Caco-2 (cell line): Measurements from ENCODE around the gene ATP6V1G3. TPM values are rescaled to one million over a fixed set of nuclear protein-coding genes. Genes with fewer than 3 reads are reported as not detected.

Experiments used
- BruUV-seq: library from RNA; stranded (reverse); fragments of 400-500 nt; replicated peaks from 2 replicates; lab custom pipeline; 2021; lab: Mats Ljungman, UMichigan
- CTCF ChIA-PET: fragments of 300-600 bp; sonication (Branson Sonifier 250); formaldehyde crosslinking; loops from one replicate; lab custom pipeline; 2022; ENCODE audit warnings: antibody characterized with exemption; lab: Charles Lee
- POLR2A ChIA-PET: fragments of 300-600 bp; sonication (Branson Sonifier 250); formaldehyde crosslinking; loops from one replicate; lab custom pipeline; 2022; ENCODE audit warnings: antibody characterized with exemption; lab: Charles Lee
- DNase-seq, 2 experiments: peaks; one replicate each; pipeline versions ENCODE4 v3.0.0 to v3.0.0-alpha.2; 2020 to 2022
- H3K27me3 ChIP-seq: replicated peaks from 2 replicates; pipeline ENCODE4 v1.6.0; 2011; ENCODE audit warnings: low read length; ENCODE audit not compliant: control insufficient read depth, insufficient read depth
- H3K36me3 ChIP-seq: 2 replicates; pipeline ENCODE4 v1.5.1; 2011; ENCODE audit warnings: low read length; ENCODE audit not compliant: control insufficient read depth, insufficient read depth
- H3K4me1 ChIP-seq: fragments of 250-450 bp; sonication (Bioruptor Pico); 2 replicates; pipeline ENCODE4 v1.5.1; 2020; ENCODE audit warnings: mild to moderate bottlenecking
- H3K4me3 ChIP-seq: 2 replicates; pipeline ENCODE4 v1.5.1; 2011; ENCODE audit warnings: low read depth, mild to moderate bottlenecking, control low read depth, low read length
- H3K9me3 ChIP-seq: fragments of 250-450 bp; sonication (Bioruptor Pico); 2 replicates; pipeline ENCODE4 v1.5.1; 2020; ENCODE audit warnings: mild to moderate bottlenecking, moderate library complexity
- H3K27ac Mint-ChIP-seq: one replicate; pipeline ENCODE4 v1.8.0; 2022; ENCODE audit warnings: mixed read lengths; ENCODE audit not compliant: unreplicated experiment
- H3K27me3 Mint-ChIP-seq: one replicate; pipeline ENCODE4 v1.8.0; 2022; ENCODE audit warnings: mixed read lengths; ENCODE audit not compliant: insufficient read depth, unreplicated experiment
- H3K36me3 Mint-ChIP-seq: one replicate; pipeline ENCODE4 v1.8.0; 2022; ENCODE audit warnings: mild to moderate bottlenecking, mixed read lengths; ENCODE audit not compliant: insufficient read depth, unreplicated experiment
- H3K4me1 Mint-ChIP-seq: one replicate; pipeline ENCODE4 v1.8.0; 2022; ENCODE audit warnings: low read depth, mixed read lengths; ENCODE audit not compliant: unreplicated experiment
- H3K4me3 Mint-ChIP-seq: one replicate; pipeline ENCODE4 v1.8.0; 2022; ENCODE audit warnings: mild to moderate bottlenecking, moderate library complexity, mixed read lengths; ENCODE audit not compliant: unreplicated experiment
- H3K9me3 Mint-ChIP-seq: one replicate; pipeline ENCODE4 v1.8.0; 2022; ENCODE audit warnings: mixed read lengths; ENCODE audit not compliant: unreplicated experiment
- intact Hi-C: fragments of 100-400 bp; cut with micrococcal nuclease; formaldehyde crosslinking; loops from one replicate; pipeline ENCODE4 v1.10.0; 2022; ENCODE audit not compliant: unreplicated experiment
- total RNA-seq: library from RNA; stranded (reverse); gene quantifications from 2 replicates; pipeline ENCODE4 v1.2.3, GENCODE V29; 2022
- TF ChIP-seq, protein P1 (sequence below), 2 experiments: fragments of 200-600 bp in 1 of 2; IDR thresholded peaks; 1 replicate in 1 of 2; 2 replicates in 1 of 2; pipeline versions ENCODE4 v1.5.1 to v1.8.0; 2011 to 2022; ENCODE audit warnings: antibody characterized with exemption in 1 of 2, control low read depth in 1 of 2, inconsistent platforms in 1 of 2, low read depth in 1 of 2, low read length in 1 of 2, mild to moderate bottlenecking in 1 of 2, moderate library complexity in 1 of 2; ENCODE audit not compliant: insufficient read depth in 1 of 2, severe bottlenecking in 1 of 2, unreplicated experiment in 1 of 2

Gene ATP6V1G3
- total RNA-seq, 1 experiment from 2014 or later: 4.7 TPM

- Mint-ChIP-seq H3K36me3 (no peaks in the 10 kb centered on the region), H3K4me1 (peaks cover 21% of the 10 kb centered on the region), H3K9me3 (peaks cover 8% of the 10 kb centered on the region), H3K27me3 (no peaks in the 10 kb centered on the region), H3K4me3 (no peak overlapping the region), H3K27ac (no peak overlapping the region)
- Histone ChIP-seq H3K4me3 (no peak overlapping the region), H3K36me3 (no peaks in the 10 kb centered on the region), H3K4me1 (peaks cover 16% of the 10 kb centered on the region), H3K9me3 (no peaks in the 10 kb centered on the region), H3K27me3 (no peaks in the 10 kb centered on the region)
- DNase-seq: no peak
- intact Hi-C loops: no loop called here
- CTCF ChIA-PET: no interaction called here
- POLR2A ChIA-PET: no interaction called here
- TF ChIP-seq, protein P1, sequence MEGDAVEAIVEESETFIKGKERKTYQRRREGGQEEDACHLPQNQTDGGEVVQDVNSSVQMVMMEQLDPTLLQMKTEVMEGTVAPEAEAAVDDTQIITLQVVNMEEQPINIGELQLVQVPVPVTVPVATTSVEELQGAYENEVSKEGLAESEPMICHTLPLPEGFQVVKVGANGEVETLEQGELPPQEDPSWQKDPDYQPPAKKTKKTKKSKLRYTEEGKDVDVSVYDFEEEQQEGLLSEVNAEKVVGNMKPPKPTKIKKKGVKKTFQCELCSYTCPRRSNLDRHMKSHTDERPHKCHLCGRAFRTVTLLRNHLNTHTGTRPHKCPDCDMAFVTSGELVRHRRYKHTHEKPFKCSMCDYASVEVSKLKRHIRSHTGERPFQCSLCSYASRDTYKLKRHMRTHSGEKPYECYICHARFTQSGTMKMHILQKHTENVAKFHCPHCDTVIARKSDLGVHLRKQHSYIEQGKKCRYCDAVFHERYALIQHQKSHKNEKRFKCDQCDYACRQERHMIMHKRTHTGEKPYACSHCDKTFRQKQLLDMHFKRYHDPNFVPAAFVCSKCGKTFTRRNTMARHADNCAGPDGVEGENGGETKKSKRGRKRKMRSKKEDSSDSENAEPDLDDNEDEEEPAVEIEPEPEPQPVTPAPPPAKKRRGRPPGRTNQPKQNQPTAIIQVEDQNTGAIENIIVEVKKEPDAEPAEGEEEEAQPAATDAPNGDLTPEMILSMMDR (IDR thresholded peaks at IDR 0.05; ENCODE audit: insufficient read depth in 1 of 2, low read depth in 1 of 2, low read length in 1 of 2, severe bottlenecking in 1 of 2, unreplicated experiment in 1 of 2): no peak
- BruUV-seq: no TSS peak
Measured at GRCh38 chr1:198495631-198496030, 44.8 kb downstream of the ATP6V1G3 start.

- Mint-ChIP-seq H3K4me3 (no peak overlapping the region), H3K9me3 (no peaks in the 10 kb centered on the region), H3K27me3 (no peaks in the 10 kb centered on the region), H3K4me1 (peaks cover 19% of the 10 kb centered on the region), H3K36me3 (no peaks in the 10 kb centered on the region), H3K27ac (no peak overlapping the region)
- Histone ChIP-seq H3K4me3 (no peak overlapping the region), H3K4me1 (peaks cover 16% of the 10 kb centered on the region), H3K9me3 (no peaks in the 10 kb centered on the region), H3K36me3 (no peaks in the 10 kb centered on the region), H3K27me3 (no peaks in the 10 kb centered on the region)
- TF ChIP-seq, protein P1 (IDR thresholded peaks at IDR 0.05; ENCODE audit: insufficient read depth in 1 of 2, low read depth in 1 of 2, low read length in 1 of 2, severe bottlenecking in 1 of 2, unreplicated experiment in 1 of 2): no peak
- ChIA-PET CTCF (no interaction called here), POLR2A (no interaction called here)
- no peak for DNase-seq
- intact Hi-C loops: no loop called here
- no TSS peak for BruUV-seq
Measured at GRCh38 chr1:198494658-198495103, 45.8 kb downstream of the ATP6V1G3 start.

- H3K36me3 ChIP-seq: no peaks in the 10 kb centered on the region
- intact Hi-C loops: no loop called here
- TF ChIP-seq, protein P1 (IDR thresholded peaks at IDR 0.05; ENCODE audit: insufficient read depth in 1 of 2, low read depth in 1 of 2, low read length in 1 of 2, severe bottlenecking in 1 of 2, unreplicated experiment in 1 of 2): no peak
- H3K27ac Mint-ChIP-seq: no peak overlapping the region
- peaks cover 16% of the 10 kb centered on the region for H3K4me1 ChIP-seq
- DNase-seq: no peak
- ChIA-PET POLR2A (no interaction called here), CTCF (no interaction called here)
- no peaks in the 10 kb centered on the region for H3K9me3 ChIP-seq
- no peak overlapping the region for H3K4me3 ChIP-seq
- H3K4me1 Mint-ChIP-seq: peaks cover 14% of the 10 kb centered on the region
- H3K36me3 Mint-ChIP-seq: no peaks in the 10 kb centered on the region
- no TSS peak for BruUV-seq
- H3K27me3 ChIP-seq: no peaks in the 10 kb centered on the region
- no peaks in the 10 kb centered on the region for H3K9me3 Mint-ChIP-seq
- H3K27me3 Mint-ChIP-seq: no peaks in the 10 kb centered on the region
- H3K4me3 Mint-ChIP-seq: no peak overlapping the region
Measured at GRCh38 chr1:198494139-198494538, 46.3 kb downstream of the ATP6V1G3 start.
